ENCODE results near the gene RELL1. TPM values are rescaled to one million over a fixed set of nuclear protein-coding genes. Genes with fewer than 3 reads are reported as not detected.

Gene RELL1
- total RNA-seq, 2 donors from 2014 or later: 30.1 to 30.7 TPM

- DNase-seq (no peak), ATAC-seq (no peak)
- no peaks in the 10 kb centered on the region for H3K9me3 ChIP-seq (ENCODE audit: control insufficient read depth, low read length, poor library complexity, severe bottlenecking)
- Mint-ChIP-seq H3K4me1 (peaks cover 8% of the 10 kb centered on the region), H3K27me3 (no peaks in the 10 kb centered on the region), H3K4me3 (no peak overlapping the region), H3K36me3 (ENCODE audit: low read depth) (no peaks in the 10 kb centered on the region), H3K27ac (peak overlapping the region; percentile 63)
Observed at GRCh38 chr4:37605843-37606565, 80.2 kb downstream of the RELL1 start.

- no peak for ATAC-seq
- H3K4me1 Mint-ChIP-seq: peaks cover 8% of the 10 kb centered on the region
- no peaks in the 10 kb centered on the region for H3K9me3 ChIP-seq (ENCODE audit: control insufficient read depth, low read length, poor library complexity, severe bottlenecking)
- H3K27ac Mint-ChIP-seq: no peak overlapping the region
- no peaks in the 10 kb centered on the region for H3K36me3 Mint-ChIP-seq (ENCODE audit: low read depth)
- DNase-seq: no peak
- H3K4me3 Mint-ChIP-seq: no peak overlapping the region
- H3K27me3 Mint-ChIP-seq: no peaks in the 10 kb centered on the region
Observed at GRCh38 chr4:37604461-37604860, 81.7 kb downstream of the RELL1 start.

GRCh38 chr4:37603711-37604110 lies 82.5 kb downstream of the RELL1 start:
- Mint-ChIP-seq H3K27me3 (no peaks in the 10 kb centered on the region), H3K4me1 (peaks cover 8% of the 10 kb centered on the region), H3K4me3 (no peak overlapping the region), H3K36me3 (ENCODE audit: low read depth) (no peaks in the 10 kb centered on the region), H3K27ac (peak overlapping the region; percentile 47)
- DNase-seq (no peak), ATAC-seq (no peak)
- H3K9me3 ChIP-seq (ENCODE audit: control insufficient read depth, low read length, poor library complexity, severe bottlenecking): no peaks in the 10 kb centered on the region

GRCh38 chr4:37603070-37603468 lies 83.1 kb downstream of the RELL1 start:
- peak; percentile 82 for ATAC-seq
- Mint-ChIP-seq H3K27ac (peak overlapping the region; percentile 47), H3K36me3 (ENCODE audit: low read depth) (no peaks in the 10 kb centered on the region), H3K4me1 (peaks cover 8% of the 10 kb centered on the region), H3K4me3 (peak overlapping the region; percentile 59), H3K27me3 (no peaks in the 10 kb centered on the region)
- DNase-seq: peak; percentile 48 to 73 (median 54)
- no peaks in the 10 kb centered on the region for H3K9me3 ChIP-seq (ENCODE audit: control insufficient read depth, low read length, poor library complexity, severe bottlenecking)

- Mint-ChIP-seq H3K4me3 (no peak overlapping the region), H3K36me3 (ENCODE audit: low read depth) (no peaks in the 10 kb centered on the region), H3K27ac (peak overlapping the region; percentile 47), H3K4me1 (peaks cover 8% of the 10 kb centered on the region), H3K27me3 (no peaks in the 10 kb centered on the region)
- DNase-seq: no peak
- no peaks in the 10 kb centered on the region for H3K9me3 ChIP-seq (ENCODE audit: control insufficient read depth, low read length, poor library complexity, severe bottlenecking)
- no peak for ATAC-seq
Observed at GRCh38 chr4:37602454-37603069, 83.6 kb downstream of the RELL1 start.

- DNase-seq (no peak), ATAC-seq (no peak)
- Mint-ChIP-seq H3K4me1 (peaks cover 6% of the 10 kb centered on the region), H3K27ac (no peak overlapping the region), H3K4me3 (no peak overlapping the region), H3K36me3 (ENCODE audit: low read depth) (no peaks in the 10 kb centered on the region), H3K27me3 (no peaks in the 10 kb centered on the region)
- H3K9me3 ChIP-seq (ENCODE audit: control insufficient read depth, low read length, poor library complexity, severe bottlenecking): no peaks in the 10 kb centered on the region
Observed at GRCh38 chr4:37601531-37601930, 84.6 kb downstream of the RELL1 start.

GRCh38 chr4:37599092-37599790 lies 86.9 kb downstream of the RELL1 start:
- H3K36me3 Mint-ChIP-seq (ENCODE audit: low read depth): peaks cover 3% of the 10 kb centered on the region
- peaks cover 4% of the 10 kb centered on the region for H3K4me1 Mint-ChIP-seq
- no peak overlapping the region for H3K27ac Mint-ChIP-seq
- no peaks in the 10 kb centered on the region for H3K27me3 Mint-ChIP-seq
- no peak for ATAC-seq
- no peak overlapping the region for H3K4me3 Mint-ChIP-seq
- no peak for DNase-seq
- no peaks in the 10 kb centered on the region for H3K9me3 ChIP-seq (ENCODE audit: control insufficient read depth, low read length, poor library complexity, severe bottlenecking)

- no peak overlapping the region for H3K4me3 Mint-ChIP-seq
- no peaks in the 10 kb centered on the region for H3K9me3 ChIP-seq (ENCODE audit: control insufficient read depth, low read length, poor library complexity, severe bottlenecking)
- H3K27ac Mint-ChIP-seq: no peak overlapping the region
- no peaks in the 10 kb centered on the region for H3K4me1 Mint-ChIP-seq
- ATAC-seq (no peak), DNase-seq (no peak)
- no peaks in the 10 kb centered on the region for H3K27me3 Mint-ChIP-seq
- peaks cover 3% of the 10 kb centered on the region for H3K36me3 Mint-ChIP-seq (ENCODE audit: low read depth)
Observed at GRCh38 chr4:37597034-37597433, 89.1 kb downstream of the RELL1 start.

- Mint-ChIP-seq H3K4me1 (no peaks in the 10 kb centered on the region), H3K27me3 (no peaks in the 10 kb centered on the region), H3K27ac (no peak overlapping the region), H3K4me3 (no peak overlapping the region), H3K36me3 (ENCODE audit: low read depth) (peaks cover 3% of the 10 kb centered on the region)
- DNase-seq (no peak), ATAC-seq (no peak)
- H3K9me3 ChIP-seq (ENCODE audit: control insufficient read depth, low read length, poor library complexity, severe bottlenecking): no peaks in the 10 kb centered on the region
Observed at GRCh38 chr4:37595875-37596680, 90.1 kb downstream of the RELL1 start.

GRCh38 chr4:37594099-37594498 lies 92.1 kb downstream of the RELL1 start:
- Mint-ChIP-seq H3K4me3 (no peak overlapping the region), H3K27me3 (no peaks in the 10 kb centered on the region), H3K36me3 (ENCODE audit: low read depth) (peaks cover 5% of the 10 kb centered on the region), H3K27ac (no peak overlapping the region), H3K4me1 (no peaks in the 10 kb centered on the region)
- DNase-seq (no peak), ATAC-seq (no peak)
- no peaks in the 10 kb centered on the region for H3K9me3 ChIP-seq (ENCODE audit: control insufficient read depth, low read length, poor library complexity, severe bottlenecking)

- H3K9me3 ChIP-seq (ENCODE audit: control insufficient read depth, low read length, poor library complexity, severe bottlenecking): no peaks in the 10 kb centered on the region
- Mint-ChIP-seq H3K27me3 (no peaks in the 10 kb centered on the region), H3K4me1 (no peaks in the 10 kb centered on the region), H3K36me3 (ENCODE audit: low read depth) (peaks cover 8% of the 10 kb centered on the region), H3K27ac (no peak overlapping the region), H3K4me3 (no peak overlapping the region)
- no peak for ATAC-seq
- no peak for DNase-seq
Observed at GRCh38 chr4:37591349-37591748, 94.8 kb downstream of the RELL1 start.

- H3K4me1 Mint-ChIP-seq: no peaks in the 10 kb centered on the region
- H3K27me3 Mint-ChIP-seq: peaks cover 6% of the 10 kb centered on the region
- no peak overlapping the region for H3K27ac Mint-ChIP-seq
- no peak for DNase-seq
- H3K4me3 Mint-ChIP-seq: no peak overlapping the region
- no peak for ATAC-seq
- H3K36me3 Mint-ChIP-seq (ENCODE audit: low read depth): peaks cover 5% of the 10 kb centered on the region
- no peaks in the 10 kb centered on the region for H3K9me3 ChIP-seq (ENCODE audit: control insufficient read depth, low read length, poor library complexity, severe bottlenecking)
Observed at GRCh38 chr4:37590016-37590415, 96.2 kb downstream of the RELL1 start.

GRCh38 chr4:37588150-37588549 lies 98.0 kb downstream of the RELL1 start:
- Mint-ChIP-seq H3K4me3 (no peak overlapping the region), H3K27me3 (peaks cover 14% of the 10 kb centered on the region), H3K27ac (no peak overlapping the region), H3K36me3 (ENCODE audit: low read depth) (peaks cover 9% of the 10 kb centered on the region), H3K4me1 (no peaks in the 10 kb centered on the region)
- DNase-seq: no peak
- no peak for ATAC-seq
- H3K9me3 ChIP-seq (ENCODE audit: control insufficient read depth, low read length, poor library complexity, severe bottlenecking): no peaks in the 10 kb centered on the region

Data from T-helper 17 cell (primary cell).